T-helper 17 cell (primary cell): ENCODE data around the gene MT1E. TPM values are rescaled to one million over a fixed set of nuclear protein-coding genes. Genes with fewer than 3 reads are reported as not detected.
A peak's percentile ranks its signal among the peaks of the same experiment; 100 is the strongest.
"Not testable (repeated sequence)": the region's sequence is repeated elsewhere in the genome, so short reads cannot be mapped to it uniquely, and the experiment has no call there.

Experiments used
- ATAC-seq: fragments of 150-1000 bp; cut with Tn5 transposase; 2 replicates; pipeline ENCODE4 v1.10.0; 2021; ENCODE audit warnings: mild to moderate bottlenecking, moderate library complexity
- DNase-seq, 3 donors: peaks; one replicate each; pipeline versions ENCODE4 v3.0.0 to v3.0.0-alpha.2; 2020 to 2021
- H3K9me3 ChIP-seq: one replicate; pipeline ENCODE4 v1.7.0; 2013; ENCODE audit warnings: low read length, mild to moderate bottlenecking; ENCODE audit not compliant: control insufficient read depth, poor library complexity, severe bottlenecking
- H3K27ac Mint-ChIP-seq: one replicate; pipeline ENCODE4 v1.8.0; 2022; ENCODE audit warnings: mild to moderate bottlenecking, moderate library complexity, mixed read lengths
- H3K27me3 Mint-ChIP-seq: one replicate; pipeline ENCODE4 v1.8.0; 2022; ENCODE audit warnings: mixed read lengths
- H3K36me3 Mint-ChIP-seq: one replicate; pipeline ENCODE4 v1.8.0; 2022; ENCODE audit warnings: low read depth, mixed read lengths
- H3K4me1 Mint-ChIP-seq: one replicate; pipeline ENCODE4 v1.8.0; 2022; ENCODE audit warnings: mild to moderate bottlenecking, mixed read lengths
- H3K4me3 Mint-ChIP-seq: one replicate; pipeline ENCODE4 v1.8.0; 2022; ENCODE audit warnings: mild to moderate bottlenecking, moderate library complexity, mixed read lengths
- total RNA-seq, 4 donors: library from RNA in 2 of 4; stranded (reverse) in 2 of 4; gene quantifications; one replicate each; pipeline ENCODE4 v1.2.3 and lab custom pipeline; 2022 to 2026

Gene MT1E
- total RNA-seq, 2 donors from 2014 or later = 1.9 to 8.7 TPM

GRCh38 chr16:56610017-56610608 is 15.5 kb upstream of the MT1E start:
- peak overlapping the region; percentile 97 for H3K4me3 Mint-ChIP-seq
- peak overlapping the region; percentile 97 for H3K27ac Mint-ChIP-seq

GRCh38 chr16:56610609-56611111 is 14.9 kb upstream of the MT1E start:
- no peaks in the 10 kb centered on the region for H3K27me3 Mint-ChIP-seq
- DNase-seq (no peak), ATAC-seq (peak; percentile 26)
- no peaks in the 10 kb centered on the region for H3K36me3 Mint-ChIP-seq
- peaks cover 41% of the 10 kb centered on the region for H3K4me1 Mint-ChIP-seq
- H3K27ac Mint-ChIP-seq = peak overlapping the region; percentile 97
- H3K9me3 ChIP-seq = no peaks in the 10 kb centered on the region
- H3K4me3 Mint-ChIP-seq = peak overlapping the region; percentile 97

More at GRCh38 chr16:56610017-56610608, 15.5 kb upstream of the MT1E start:
- Mint-ChIP-seq H3K27me3 (no peaks in the 10 kb centered on the region), H3K4me1 (peaks cover 41% of the 10 kb centered on the region), H3K36me3 (no peaks in the 10 kb centered on the region)
- ATAC-seq = peak; percentile 75
- H3K9me3 ChIP-seq = no peaks in the 10 kb centered on the region
- DNase-seq = peak; percentile 27 to 49 (median 44)

- DNase-seq = no peak
- ATAC-seq = no peak
- H3K9me3 ChIP-seq = no peaks in the 10 kb centered on the region
- no peaks in the 10 kb centered on the region for H3K27me3 Mint-ChIP-seq
- no peaks in the 10 kb centered on the region for H3K36me3 Mint-ChIP-seq
- peak overlapping the region; percentile 97 for H3K27ac Mint-ChIP-seq
- peaks cover 41% of the 10 kb centered on the region for H3K4me1 Mint-ChIP-seq
- peak overlapping the region; percentile 75 for H3K4me3 Mint-ChIP-seq
Observed at GRCh38 chr16:56611281-56611833, 14.2 kb upstream of the MT1E start.

- DNase-seq = no peak
- ATAC-seq = no peak
- no peak overlapping the region for H3K4me3 Mint-ChIP-seq
- no peaks in the 10 kb centered on the region for H3K36me3 Mint-ChIP-seq
- peaks cover 31% of the 10 kb centered on the region for H3K4me1 Mint-ChIP-seq
- H3K27ac Mint-ChIP-seq = peak overlapping the region; percentile 97
- H3K27me3 Mint-ChIP-seq = peaks cover 5% of the 10 kb centered on the region
- H3K9me3 ChIP-seq = no peaks in the 10 kb centered on the region
Observed at GRCh38 chr16:56613706-56614105, 11.9 kb upstream of the MT1E start.

- Mint-ChIP-seq H3K27ac (no peak overlapping the region), H3K4me1 (peaks cover 23% of the 10 kb centered on the region)
- ATAC-seq = no peak
Observed at GRCh38 chr16:56614549-56614991, 11.0 kb upstream of the MT1E start.

GRCh38 chr16:56615353-56615752 is 10.2 kb upstream of the MT1E start:
- Mint-ChIP-seq H3K27me3 (peaks cover 8% of the 10 kb centered on the region), H3K4me3 (no peak overlapping the region), H3K4me1 (peaks cover 18% of the 10 kb centered on the region), H3K36me3 (no peaks in the 10 kb centered on the region), H3K27ac (no peak overlapping the region)
- ATAC-seq = no peak
- H3K9me3 ChIP-seq = no peaks in the 10 kb centered on the region
- DNase-seq = no peak

More at GRCh38 chr16:56614549-56614991, 11.0 kb upstream of the MT1E start:
- Mint-ChIP-seq H3K36me3 (no peaks in the 10 kb centered on the region), H3K4me3 (no peak overlapping the region), H3K27me3 (peaks cover 8% of the 10 kb centered on the region)
- H3K9me3 ChIP-seq = no peaks in the 10 kb centered on the region
- no peak for DNase-seq

- no peak for DNase-seq
- Mint-ChIP-seq H3K4me1 (peaks cover 8% of the 10 kb centered on the region), H3K27me3 (peaks cover 8% of the 10 kb centered on the region), H3K36me3 (no peaks in the 10 kb centered on the region), H3K27ac (no peak overlapping the region), H3K4me3 (peak overlapping the region; percentile 84)
- peak; percentile 11 for ATAC-seq
- no peaks in the 10 kb centered on the region for H3K9me3 ChIP-seq
Observed at GRCh38 chr16:56616608-56617211, 8.9 kb upstream of the MT1E start.

- Mint-ChIP-seq H3K27ac (no peak overlapping the region), H3K36me3 (no peaks in the 10 kb centered on the region), H3K4me3 (peak overlapping the region; percentile 84), H3K4me1 (peaks cover 10% of the 10 kb centered on the region), H3K27me3 (peaks cover 8% of the 10 kb centered on the region)
- ATAC-seq (peak; percentile 96), DNase-seq (peak in 1 of 3 donors; percentile 36)
- H3K9me3 ChIP-seq = no peaks in the 10 kb centered on the region
Observed at GRCh38 chr16:56617212-56618085, 8.1 kb upstream of the MT1E start.

GRCh38 chr16:56618138-56618537 is 7.4 kb upstream of the MT1E start:
- no peaks in the 10 kb centered on the region for H3K9me3 ChIP-seq
- DNase-seq (no peak), ATAC-seq (no peak)
- Mint-ChIP-seq H3K36me3 (no peaks in the 10 kb centered on the region), H3K27ac (no peak overlapping the region), H3K4me3 (no peak overlapping the region), H3K4me1 (peaks cover 10% of the 10 kb centered on the region), H3K27me3 (peaks cover 8% of the 10 kb centered on the region)

GRCh38 chr16:56620339-56620897 is 5.2 kb upstream of the MT1E start:
- Mint-ChIP-seq H3K4me3 (no peak overlapping the region), H3K27ac (no peak overlapping the region), H3K4me1 (peaks cover 16% of the 10 kb centered on the region), H3K36me3 (no peaks in the 10 kb centered on the region), H3K27me3 (peaks cover 12% of the 10 kb centered on the region)
- no peak for DNase-seq
- H3K9me3 ChIP-seq = no peaks in the 10 kb centered on the region
- no peak for ATAC-seq

- peaks cover 17% of the 10 kb centered on the region for H3K27me3 Mint-ChIP-seq
- not testable (repeated sequence) for H3K27ac Mint-ChIP-seq, ATAC-seq, H3K4me3 Mint-ChIP-seq, H3K9me3 ChIP-seq, H3K36me3 Mint-ChIP-seq, DNase-seq
- peaks cover 22% of the 10 kb centered on the region for H3K4me1 Mint-ChIP-seq
Observed at GRCh38 chr16:56621665-56622445, 3.7 kb upstream of the MT1E start.

- not testable (repeated sequence) for H3K27ac Mint-ChIP-seq, H3K9me3 ChIP-seq, DNase-seq, H3K4me3 Mint-ChIP-seq, H3K36me3 Mint-ChIP-seq, ATAC-seq
- peaks cover 17% of the 10 kb centered on the region for H3K27me3 Mint-ChIP-seq
- peaks cover 18% of the 10 kb centered on the region for H3K4me1 Mint-ChIP-seq
Observed at GRCh38 chr16:56623184-56623583, 2.4 kb upstream of the MT1E start.
